Fibroblast of villous mesenchyme (primary cell): ENCODE measurements around the gene TDRD12. TPM values are rescaled to one million over a fixed set of nuclear protein-coding genes. Genes with fewer than 3 reads are reported as not detected.

Source experiments
- DNase-seq: peaks from one replicate; pipeline ENCODE4 v3.0.0-alpha.2; 2010; ENCODE audit warnings: low read depth
- H3K4me3 ChIP-seq: 2 replicates; pipeline ENCODE4 v1.5.1; 2011; ENCODE audit warnings: low read depth, mild to moderate bottlenecking, low read length
- CTCF ChIP-seq: IDR thresholded peaks from 2 replicates; pipeline ENCODE4 v1.5.1; 2012; ENCODE audit warnings: low read depth, mild to moderate bottlenecking, low read length; ENCODE audit not compliant: insufficient read depth
- total RNA-seq: library from RNA; depleted of rRNA; stranded (reverse); fragments of >200 nt; gene quantifications from 2 replicates; pipeline ENCODE4 v1.2.3, GENCODE V29; 2012

TDRD12 gene
- total RNA-seq, 1 donor = under 0.01 TPM

- TF ChIP-seq CTCF = no peak
- DNase-seq = no peak
- no peak overlapping the region for H3K4me3 ChIP-seq
Observed at GRCh38 chr19:32789429-32789828, 69.9 kb downstream of the TDRD12 start.

- no peak for TF ChIP-seq CTCF
- no peak overlapping the region for H3K4me3 ChIP-seq
- no peak for DNase-seq
Observed at GRCh38 chr19:32798201-32798600, 78.6 kb downstream of the TDRD12 start.

- no peak for DNase-seq
- no peak overlapping the region for H3K4me3 ChIP-seq
- no peak for TF ChIP-seq CTCF
Observed at GRCh38 chr19:32800191-32800590, 80.6 kb downstream of the TDRD12 start.

- TF ChIP-seq CTCF = no peak
- H3K4me3 ChIP-seq = no peak overlapping the region
- no peak for DNase-seq
Observed at GRCh38 chr19:32800754-32801153, 81.2 kb downstream of the TDRD12 start.

GRCh38 chr19:32802840-32803239, 83.3 kb downstream of the TDRD12 start:
- DNase-seq = no peak
- no peak overlapping the region for H3K4me3 ChIP-seq
- no peak for TF ChIP-seq CTCF

- DNase-seq = no peak
- no peak for TF ChIP-seq CTCF
- no peak overlapping the region for H3K4me3 ChIP-seq
Observed at GRCh38 chr19:32808236-32808635, 88.7 kb downstream of the TDRD12 start.

- H3K4me3 ChIP-seq = no peak overlapping the region
- DNase-seq = no peak
- TF ChIP-seq CTCF = no peak
Observed at GRCh38 chr19:32809254-32809653, 89.7 kb downstream of the TDRD12 start.
